ENCODE measurements around the gene KCTD14. TPM values are rescaled to one million over a fixed set of nuclear protein-coding genes. Genes with fewer than 3 reads are reported as not detected.

Gene KCTD14
- total and polyA plus RNA-seq, 2 of the 8 experiments (the other 6 are each of a cell fraction or from before 2014, with no cell fraction given): 21.6 to 24.9 TPM

GRCh38 chr11:78070621-78071020 is 47.5 kb upstream of the KCTD14 start:
- H3K23ac ChIP-seq (ENCODE audit: insufficient read length): no peak overlapping the region
- H3K27ac ChIP-seq (ENCODE audit: low read depth, low read length): no peak overlapping the region
- no peak overlapping the region for H2AFZ ChIP-seq (ENCODE audit: low read length)
- FAIRE-seq: no peak
- peaks cover 3 to 6% of the 10 kb centered on the region in 2 experiments for H4K20me1 ChIP-seq (replicated peaks in 1 of 2; ENCODE audit: control insufficient read depth in 1 of 2, insufficient read depth in 2 of 2, low read length in 2 of 2)
- H3K79me2 ChIP-seq (ENCODE audit: control insufficient read depth in 1 of 2, insufficient read depth in 2 of 2, low read length in 2 of 2): peaks cover 4 to 12% of the 10 kb centered on the region in 2 experiments
- H2AK5ac ChIP-seq (ENCODE audit: low read depth, low read length): no peak overlapping the region
- no peak overlapping the region for H3K18ac ChIP-seq (ENCODE audit: extremely low read depth, low read length)
- H2BK5ac ChIP-seq (ENCODE audit: low read depth, low read length): no peak overlapping the region
- no peak for DNase-seq (ENCODE audit: low read depth in 1 of 2, low spot score in 2 of 2)
- H3K9ac ChIP-seq (replicated peaks in 1 of 4; ENCODE audit: extremely low read depth in 1 of 4, low read depth in 3 of 4, low read length in 3 of 4): no peak overlapping the region
- H3K9me3 ChIP-seq (ENCODE audit: insufficient read depth in 2 of 2, low read depth in 1 of 2, low read length in 1 of 2): no peaks in the 10 kb centered on the region
- H2BK15ac ChIP-seq (ENCODE audit: low read length): no peak overlapping the region
- no peaks in the 10 kb centered on the region for H3K23me2 ChIP-seq (ENCODE audit: low read depth, low read length)
- H3K4me3 ChIP-seq (ENCODE audit: extremely low read depth in 1 of 4, insufficient read depth in 2 of 4, low read depth in 3 of 4, low read length in 4 of 4): no peak overlapping the region
- 94% methylated on average over 2 of the region's 2 CpGs; no CpG with 5 or more reads in 1 of the 2 experiments for WGBS, 2 experiments (ENCODE audit: extremely low coverage in 1 of 2, insufficient coverage in 1 of 2, insufficient read length in 1 of 2, insufficient replicate concordance in 2 of 2, low coverage in 1 of 2, low lambda C conversion rate in 2 of 2, missing lambda C conversion rate in 1 of 2)
- H2BK120ac ChIP-seq (replicated peaks; ENCODE audit: low read depth, low read length): no peak overlapping the region
- no peak overlapping the region for H3K56ac ChIP-seq (replicated peaks; ENCODE audit: insufficient read length, low read depth, low read length)
- H3K27me3 ChIP-seq (replicated peaks in 1 of 4; ENCODE audit: control insufficient read depth in 3 of 4, extremely low read depth in 1 of 4, insufficient read depth in 3 of 4, low read length in 3 of 4): no peaks in the 10 kb centered on the region
- POLR2A ChIA-PET (ENCODE audit: partially characterized antibody): no interaction called here
- no peak overlapping the region for H3K4ac ChIP-seq (replicated peaks; ENCODE audit: insufficient read length, low read depth, low read length)
- no peak overlapping the region for H2BK20ac ChIP-seq (ENCODE audit: low read length)
- CTCF ChIA-PET (ENCODE audit: partially characterized antibody): interaction anchor here (0.9 to 1.3 kb wide), 3 partner anchors 22 to 26 kb away, joined by 3 to 4 read pairs (median 3); no protein-coding TSS in a partner anchor
- H2BK12ac ChIP-seq (ENCODE audit: low read depth, low read length): no peak overlapping the region
- no peak overlapping the region for H3K14ac ChIP-seq (ENCODE audit: insufficient read length)
- no peak overlapping the region for H4K5ac ChIP-seq (ENCODE audit: insufficient read length, low read depth, low read length)
- TF ChIP-seq ASH2L (IDR thresholded peaks at IDR 0.05; ENCODE audit: low read length) (no peak), TAF7 (optimal IDR thresholded peaks at IDR 0.05; ENCODE audit: borderline replicate concordance, low read depth, low read length) (no peak), POLR2AphosphoS5 (IDR thresholded peaks at IDR 0.05; ENCODE audit: low read depth, low read length) (no peak), HDAC2 (IDR thresholded peaks at IDR 0.05; ENCODE audit: borderline replicate concordance in 1 of 2, low read depth in 2 of 2, low read length in 2 of 2) (no peak), SP4 (IDR thresholded peaks at IDR 0.05; ENCODE audit: low read length) (no peak)
- H4K8ac ChIP-seq (ENCODE audit: extremely low read depth, insufficient read depth, low read length): no peak overlapping the region
- H3K36me3 ChIP-seq (ENCODE audit: control insufficient read depth in 2 of 4, insufficient read depth in 4 of 4, low read length in 3 of 4): peaks cover 0 to 39% (median 14%) of the 10 kb centered on the region in 4 experiments; a peak in 6 of 8 replicates
- H4K91ac ChIP-seq (replicated peaks; ENCODE audit: insufficient read length, low read length): no peak overlapping the region
- H3K4me1 ChIP-seq (replicated peaks in 1 of 4; ENCODE audit: control insufficient read depth in 3 of 4, insufficient read depth in 4 of 4, low read length in 3 of 4): no peaks in the 10 kb centered on the region
- H3K4me2 ChIP-seq (ENCODE audit: insufficient read depth in 1 of 2, low read depth in 2 of 2, low read length in 2 of 2): no peak overlapping the region
- peaks cover 6% of the 10 kb centered on the region; the same call in 1 of the 2 replicates for H3K79me1 ChIP-seq (ENCODE audit: low read depth, low read length)
